HepG2 (cell line): ENCODE results near the gene SPACA4. TPM values are rescaled to one million over a fixed set of nuclear protein-coding genes. Genes with fewer than 3 reads are reported as not detected.
A peak's percentile ranks its signal among the peaks of the same experiment; 100 is the strongest.

ENCODE experiments used
- ATF1 ChIP-seq: IDR thresholded peaks from 2 replicates; pipeline ENCODE4 v1.6.1; 2016; ENCODE audit warnings: mild to moderate bottlenecking, control low read depth
- FOXP1 ChIP-seq, 2 experiments: fragments of 450-650 bp in 1 of 2; IDR thresholded peaks; 2 replicates each; pipeline ENCODE4 v1.6.1; 2017 to 2018; ENCODE audit warnings: antibody characterized with exemption in 1 of 2
- HINFP ChIP-seq: sonication (generic); formaldehyde crosslinking; IDR thresholded peaks from 2 replicates; pipeline ENCODE4 v1.4.0; 2020; ENCODE audit warnings: low read depth, mild to moderate bottlenecking, missing genetic modification reagents
- IKZF5 ChIP-seq: IDR thresholded peaks from 2 replicates; pipeline ENCODE4 v1.6.1; 2018; ENCODE audit warnings: missing genetic modification reagents, mild to moderate bottlenecking, missing compliant biosample characterization
- IRF2 ChIP-seq: IDR thresholded peaks from 2 replicates; pipeline ENCODE4 v1.6.1; 2018; ENCODE audit warnings: missing genetic modification reagents, missing compliant biosample characterization
- MED1 ChIP-seq: sonication (generic); formaldehyde crosslinking; IDR thresholded peaks from 2 replicates; pipeline ENCODE4 v1.4.0; 2020; ENCODE audit warnings: missing genetic modification reagents
- NCOA5 ChIP-seq: sonication (generic); formaldehyde crosslinking; IDR thresholded peaks from 2 replicates; pipeline ENCODE4 v1.4.0; 2020; ENCODE audit warnings: missing genetic modification reagents
- PHF5A ChIP-seq: IDR thresholded peaks from one replicate; pipeline ENCODE4 v1.6.1; 2018; ENCODE audit warnings: low read depth, missing genetic modification reagents; ENCODE audit not compliant: unreplicated experiment
- PITX1 ChIP-seq: sonication (generic); formaldehyde crosslinking; IDR thresholded peaks from 2 replicates; pipeline ENCODE4 v1.5.1; 2020; ENCODE audit warnings: mild to moderate bottlenecking, missing genetic modification reagents
- SOX6 ChIP-seq, 2 experiments: fragments of 450-650 bp in 1 of 2; sonication (generic) in 1 of 2; formaldehyde crosslinking in 1 of 2; IDR thresholded peaks; 2 replicates each; pipeline versions ENCODE4 v1.4.0 to v1.6.1; 2017 to 2020; ENCODE audit warnings: antibody characterized with exemption in 1 of 2, mild to moderate bottlenecking in 1 of 2, missing genetic modification reagents in 1 of 2
- TEAD3 ChIP-seq: optimal IDR thresholded peaks from 2 replicates; pipeline ENCODE3; 2016; ENCODE audit warnings: borderline replicate concordance
- THAP11 ChIP-seq: IDR thresholded peaks from 2 replicates; pipeline ENCODE4 v1.6.1; 2016; ENCODE audit warnings: missing biosample characterization, missing genetic modification reagents
- THYN1 ChIP-seq: sonication (generic); formaldehyde crosslinking; IDR thresholded peaks from 2 replicates; pipeline ENCODE4 v1.8.1; 2023; ENCODE audit warnings: low read depth, mild to moderate bottlenecking, moderate library complexity, missing genetic modification reagents, borderline replicate concordance
- XBP1 ChIP-seq: sonication (generic); formaldehyde crosslinking; IDR thresholded peaks from 2 replicates; pipeline ENCODE4 v1.5.0; 2020; ENCODE audit warnings: missing genetic modification reagents
- XRCC5 ChIP-seq: fragments of 200-400 bp; formaldehyde crosslinking; optimal IDR thresholded peaks from 2 replicates; pipeline ENCODE3; 2017; ENCODE audit warnings: mild to moderate bottlenecking, low read length
- ZBTB39 ChIP-seq: sonication (generic); formaldehyde crosslinking; IDR thresholded peaks from 2 replicates; pipeline ENCODE4 v1.5.0; 2020; ENCODE audit warnings: missing genetic modification reagents
- ZBTB7B ChIP-seq: sonication (generic); formaldehyde crosslinking; IDR thresholded peaks from 2 replicates; pipeline ENCODE4 v1.4.0; 2020; ENCODE audit warnings: missing genetic modification reagents
- ZNF225 ChIP-seq: sonication (generic); formaldehyde crosslinking; IDR thresholded peaks from 2 replicates; pipeline ENCODE4 v1.4.0; 2020; ENCODE audit warnings: mild to moderate bottlenecking, missing genetic modification reagents
- ZNF232 ChIP-seq: sonication (generic); formaldehyde crosslinking; IDR thresholded peaks from 2 replicates; pipeline ENCODE4 v1.4.0; 2020; ENCODE audit warnings: missing genetic modification reagents, borderline replicate concordance
- ZNF234 ChIP-seq: sonication (generic); formaldehyde crosslinking; conservative IDR thresholded peaks from 2 replicates; pipeline ENCODE4 v1.5.1; 2020; ENCODE audit warnings: mild to moderate bottlenecking, missing genetic modification reagents
- ZNF576 ChIP-seq: sonication (generic); formaldehyde crosslinking; IDR thresholded peaks from 2 replicates; pipeline ENCODE4 v1.4.0; 2020; ENCODE audit warnings: mild to moderate bottlenecking, missing genetic modification reagents
- ZNF691 ChIP-seq: sonication (generic); formaldehyde crosslinking; IDR thresholded peaks from 2 replicates; pipeline ENCODE4 v1.4.0; 2020; ENCODE audit warnings: missing genetic modification reagents, low read depth, mild to moderate bottlenecking, borderline replicate concordance
- ZNF780A ChIP-seq: sonication (generic); formaldehyde crosslinking; IDR thresholded peaks from 2 replicates; pipeline ENCODE4 v1.8.0; 2022; ENCODE audit warnings: mild to moderate bottlenecking, missing genetic modification reagents, moderate library complexity
- ZNF788 ChIP-seq: sonication (generic); formaldehyde crosslinking; IDR thresholded peaks from 2 replicates; pipeline ENCODE4 v1.5.0; 2020; ENCODE audit warnings: mild to moderate bottlenecking, missing genetic modification reagents, borderline replicate concordance
- ZNF891 ChIP-seq: sonication (generic); formaldehyde crosslinking; IDR thresholded peaks from 2 replicates; pipeline ENCODE4 v1.5.0; 2020; ENCODE audit warnings: mild to moderate bottlenecking, missing genetic modification reagents
- polyA plus RNA-seq, 8 experiments: library from polyadenylated mRNA; depleted of rRNA in 3 of 8; stranded (reverse) in 7 of 8; unstranded in 1 of 8; fragments of >200 nt; fragmentation: Illumina TruSeq in 4 of 8; extraction: Trizol in 4 of 8; gene quantifications; 2 replicates each; pipeline versions ENCODE4 v1.2.1 to v1.2.3, GENCODE V29; 2011 to 2016; ENCODE audit warnings: low read depth in 4 of 8, missing spikeins in 1 of 8, mixed read lengths in 1 of 8; ENCODE audit not compliant: insufficient read depth in 1 of 8
- total RNA-seq, 5 experiments: library from RNA; depleted of rRNA; stranded (reverse); fragments of >200 nt; fragmentation: Illumina TruSeq; extraction: Trizol; gene quantifications; 2 replicates each; pipeline ENCODE4 v1.2.3, GENCODE V29; 2016; ENCODE audit warnings: low read depth in 1 of 5

SPACA4 gene
- total and polyA plus RNA-seq, 2 of the 13 experiments (the other 11 are each of a cell fraction or from before 2014, with no cell fraction given), result not detected

- TF ChIP-seq ATF1 (no peak), ZBTB39 (no peak), XRCC5 (no peak), THAP11 (CRISPR knock-in tag) (peak; percentile 26; the same call in 1 of the 2 replicates), ZNF891 (CRISPR knock-in tag) (no peak), IRF2 (no peak), PITX1 (CRISPR knock-in tag) (peak; percentile 39; the same call in 1 of the 2 replicates), SOX6 (IDR thresholded peaks at IDR 0.05) (no peak), SOX6 (CRISPR knock-in tag; IDR thresholded peaks at IDR 0.05) (peak; percentile 60; the same call in 1 of the 2 replicates), ZNF225 (CRISPR knock-in tag) (no peak), FOXP1 (IDR thresholded peaks at IDR 0.05) (no peak), FOXP1 (CRISPR knock-in tag; IDR thresholded peaks at IDR 0.05) (no peak), XBP1 (CRISPR knock-in tag) (no peak), THYN1 (CRISPR knock-in tag) (no peak), TEAD3 (CRISPR knock-in tag) (peak; percentile 76), MED1 (CRISPR knock-in tag) (no peak), IKZF5 (CRISPR knock-in tag) (no peak), ZNF788 (CRISPR knock-in tag) (peak; percentile 27; the same call in 1 of the 2 replicates), ZNF232 (no peak), ZNF234 (CRISPR knock-in tag) (no peak), NCOA5 (CRISPR knock-in tag) (no peak), ZNF691 (CRISPR knock-in tag) (no peak), HINFP (CRISPR knock-in tag) (no peak), PHF5A (CRISPR knock-in tag) (no peak), ZBTB7B (CRISPR knock-in tag) (0 out of 2 replicates have a peak, but pooled peaks have one; percentile 22), ZNF780A (CRISPR knock-in tag) (no peak), ZNF576 (CRISPR knock-in tag) (no peak)
These were observed 20.8 kb downstream of the SPACA4 start (continued) for GRCh38 chr19:48627201-48627864.
